ENCODE data around the gene TXNRD3.

GRCh38 chr3:126581569-126581968, 73.4 kb downstream of the TXNRD3 start:
- TF ChIP-seq CTCF (IDR thresholded peaks at IDR 0.05) (no peak), POLR2AphosphoS5 (IDR thresholded peaks at IDR 0.05) (no peak)

All from breast epithelium (tissue), 3 donors.